Raji (cell line): ENCODE results near the gene ZDHHC16.

Experiments used
- POLR2A ChIP-seq: IDR thresholded peaks from 2 replicates; pipeline ENCODE4 v1.6.1; 2011; ENCODE audit warnings: low read depth, low read length, control low read depth; ENCODE audit not compliant: insufficient read depth

The ZDHHC16 gene

GRCh38 chr10:97490592-97490991 is 44.6 kb downstream of the ZDHHC16 start:
- no peak for TF ChIP-seq POLR2A

GRCh38 chr10:97494151-97494550 is 48.2 kb downstream of the ZDHHC16 start:
- TF ChIP-seq POLR2A = no peak

GRCh38 chr10:97494863-97495506 is 49.0 kb downstream of the ZDHHC16 start:
- no peak for TF ChIP-seq POLR2A

GRCh38 chr10:97497572-97498075 is 51.6 kb downstream of the ZDHHC16 start:
- peak; percentile 94 for TF ChIP-seq POLR2A

GRCh38 chr10:97498076-97498840 is 52.3 kb downstream of the ZDHHC16 start, which contains the start of gene MMS19:
Gene MMS19 (minus strand): TSS chr10:97498422. CDS start chr10:97498384, 38 bp downstream.
- peak; percentile 64 for TF ChIP-seq POLR2A

- no peak for TF ChIP-seq POLR2A
These were observed 53.0 kb downstream of the ZDHHC16 start, which contains the start of gene UBTD1 for GRCh38 chr10:97498841-97499560. Gene UBTD1 (plus strand): TSS chr10:97498924. CDS start chr10:97499204, 280 bp downstream.

- TF ChIP-seq POLR2A = no peak
These were observed 53.8 kb downstream of the ZDHHC16 start for GRCh38 chr10:97499561-97500296.

GRCh38 chr10:97500297-97500575 is 54.3 kb downstream of the ZDHHC16 start:
- no peak for TF ChIP-seq POLR2A

GRCh38 chr10:97502916-97503315 is 56.9 kb downstream of the ZDHHC16 start:
- no peak for TF ChIP-seq POLR2A

- no peak for TF ChIP-seq POLR2A
These were observed 57.4 kb downstream of the ZDHHC16 start for GRCh38 chr10:97503406-97503805.

- TF ChIP-seq POLR2A = no peak
These were observed 59.2 kb downstream of the ZDHHC16 start for GRCh38 chr10:97505152-97505551.

- no peak for TF ChIP-seq POLR2A
These were observed 60.4 kb downstream of the ZDHHC16 start for GRCh38 chr10:97506199-97506991.
